Sigmoid colon (tissue), 4 donors: Measurements from ENCODE around the gene TRMT61B.

Source experiments
- EP300 ChIP-seq, 4 donors: sonication (generic); formaldehyde crosslinking; IDR thresholded peaks; one replicate each; pipeline ENCODE4 v1.6.1; 2017; ENCODE audit warnings: antibody characterized with exemption in 4 of 4
- POLR2A ChIP-seq, 2 donors: fragments of 450-650 bp; IDR thresholded peaks; one replicate each; pipeline ENCODE4 v1.6.1; 2016; ENCODE audit warnings: antibody characterized with exemption in 2 of 2, mild to moderate bottlenecking in 2 of 2, moderate library complexity in 2 of 2
- POLR2AphosphoS5 ChIP-seq, 4 donors: sonication (generic); formaldehyde crosslinking; IDR thresholded peaks; one replicate each; pipeline ENCODE4 v1.6.1; 2017; ENCODE audit warnings: antibody characterized with exemption in 4 of 4
- TF ChIP-seq, protein P1 (sequence below), 4 experiments: fragments of 450-650 bp in 3 of 4; fragments of 200-600 bp in 1 of 4; IDR thresholded peaks; one replicate each; pipeline ENCODE4 v1.5.1; 2016 to 2019; ENCODE audit warnings: antibody characterized with exemption in 4 of 4, mild to moderate bottlenecking in 3 of 4, moderate library complexity in 2 of 4

DNA sequence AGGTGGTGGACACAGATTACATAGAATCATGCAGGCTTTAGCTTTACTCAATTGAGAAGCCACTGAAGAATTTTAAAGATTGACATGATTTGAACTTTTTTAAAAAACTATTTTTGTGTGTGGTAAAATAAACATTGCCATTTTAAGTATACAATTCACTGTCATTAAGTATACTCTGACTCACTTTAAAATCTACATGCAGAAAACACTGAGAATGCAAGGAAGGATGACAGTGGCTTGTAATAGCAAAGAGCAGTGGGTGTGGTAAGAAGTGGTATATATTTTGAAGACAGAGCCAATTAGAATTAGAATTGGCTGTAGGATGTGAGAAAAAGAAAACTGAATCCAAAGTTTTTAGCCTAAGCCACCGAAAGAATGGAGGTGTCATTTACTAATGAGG, 14.9 kb downstream of the TRMT61B start:
- TF ChIP-seq, protein P1, sequence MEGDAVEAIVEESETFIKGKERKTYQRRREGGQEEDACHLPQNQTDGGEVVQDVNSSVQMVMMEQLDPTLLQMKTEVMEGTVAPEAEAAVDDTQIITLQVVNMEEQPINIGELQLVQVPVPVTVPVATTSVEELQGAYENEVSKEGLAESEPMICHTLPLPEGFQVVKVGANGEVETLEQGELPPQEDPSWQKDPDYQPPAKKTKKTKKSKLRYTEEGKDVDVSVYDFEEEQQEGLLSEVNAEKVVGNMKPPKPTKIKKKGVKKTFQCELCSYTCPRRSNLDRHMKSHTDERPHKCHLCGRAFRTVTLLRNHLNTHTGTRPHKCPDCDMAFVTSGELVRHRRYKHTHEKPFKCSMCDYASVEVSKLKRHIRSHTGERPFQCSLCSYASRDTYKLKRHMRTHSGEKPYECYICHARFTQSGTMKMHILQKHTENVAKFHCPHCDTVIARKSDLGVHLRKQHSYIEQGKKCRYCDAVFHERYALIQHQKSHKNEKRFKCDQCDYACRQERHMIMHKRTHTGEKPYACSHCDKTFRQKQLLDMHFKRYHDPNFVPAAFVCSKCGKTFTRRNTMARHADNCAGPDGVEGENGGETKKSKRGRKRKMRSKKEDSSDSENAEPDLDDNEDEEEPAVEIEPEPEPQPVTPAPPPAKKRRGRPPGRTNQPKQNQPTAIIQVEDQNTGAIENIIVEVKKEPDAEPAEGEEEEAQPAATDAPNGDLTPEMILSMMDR (IDR thresholded peaks at IDR 0.05): no peak
- TF ChIP-seq POLR2A (IDR thresholded peaks at IDR 0.05) (no peak), POLR2AphosphoS5 (IDR thresholded peaks at IDR 0.05) (no peak), EP300 (IDR thresholded peaks at IDR 0.05) (no peak)
